Ishikawa (cell line): ENCODE measurements around the gene NFE2L3.

Experiments used
- CEBPB ChIP-seq: IDR thresholded peaks from 2 replicates; pipeline ENCODE4 v1.6.1; 2012
- CREB1 ChIP-seq: IDR thresholded peaks from 2 replicates; pipeline ENCODE4 v1.6.1; 2012; ENCODE audit warnings: low read depth
- EGR1 ChIP-seq: IDR thresholded peaks from 2 replicates; pipeline ENCODE4 v1.6.1; 2012
- EP300 ChIP-seq: IDR thresholded peaks from 2 replicates; pipeline ENCODE4 v1.6.1; 2012; ENCODE audit warnings: borderline replicate concordance
- FOXM1 ChIP-seq: IDR thresholded peaks from 2 replicates; pipeline ENCODE4 v1.6.1; 2012; ENCODE audit warnings: low read depth, borderline replicate concordance
- MAX ChIP-seq: IDR thresholded peaks from 2 replicates; pipeline ENCODE4 v1.6.1; 2012
- NFIC ChIP-seq: IDR thresholded peaks from 2 replicates; pipeline ENCODE4 v1.6.1; 2012
- RAD21 ChIP-seq: IDR thresholded peaks from 2 replicates; pipeline ENCODE4 v1.6.1; 2012; ENCODE audit warnings: low read depth
- REST ChIP-seq: IDR thresholded peaks from 2 replicates; pipeline ENCODE4 v1.6.1; 2012; ENCODE audit warnings: low read depth, mild to moderate bottlenecking
- TAF1 ChIP-seq: IDR thresholded peaks from 2 replicates; pipeline ENCODE4 v1.6.1; 2012; ENCODE audit warnings: low read depth, mild to moderate bottlenecking
- TCF12 ChIP-seq: IDR thresholded peaks from 2 replicates; pipeline ENCODE4 v1.6.1; 2012; ENCODE audit warnings: low read depth
- TEAD4 ChIP-seq: IDR thresholded peaks from 2 replicates; pipeline ENCODE4 v1.6.1; 2012
- USF1 ChIP-seq: IDR thresholded peaks from 2 replicates; pipeline ENCODE4 v1.6.1; 2012
- YY1 ChIP-seq: IDR thresholded peaks from 2 replicates; pipeline ENCODE4 v1.6.1; 2012; ENCODE audit warnings: low read depth
- ZBTB7A ChIP-seq: IDR thresholded peaks from 2 replicates; pipeline ENCODE4 v1.6.1; 2012; ENCODE audit warnings: low read depth

Gene NFE2L3

GRCh38 chr7:26227987-26228386, 76.0 kb downstream of the NFE2L3 start:
- TF ChIP-seq RAD21 (no peak), TAF1 (no peak), EP300 (no peak), TCF12 (no peak), EGR1 (no peak), TEAD4 (no peak), YY1 (no peak), ZBTB7A (no peak), CEBPB (no peak), REST (no peak), CREB1 (no peak), USF1 (no peak), FOXM1 (no peak), MAX (no peak), NFIC (no peak)

- no peak for TF ChIP-seq EP300
- no peak for TF ChIP-seq ZBTB7A
- TF ChIP-seq EGR1: no peak
- no peak for TF ChIP-seq CEBPB
- no peak for TF ChIP-seq TCF12
- TF ChIP-seq TAF1: no peak
- TF ChIP-seq USF1: no peak
- no peak for TF ChIP-seq FOXM1
- no peak for TF ChIP-seq MAX
- TF ChIP-seq YY1: no peak
- TF ChIP-seq RAD21: no peak
- TF ChIP-seq CREB1: no peak
- no peak for TF ChIP-seq NFIC
- TF ChIP-seq TEAD4: no peak
- TF ChIP-seq REST: no peak
Measured at GRCh38 chr7:26233902-26234511, 82.0 kb downstream of the NFE2L3 start.
